Retinal pigment epithelial cell (primary cell): ENCODE data around the gene FAM171A1.

Experiments
- DNase-seq: peaks from one replicate; pipeline ENCODE4 v3.0.0-alpha.2; 2010; ENCODE audit warnings: low read depth
- H3K4me3 ChIP-seq: 2 replicates; pipeline ENCODE4 v1.5.1; 2011; ENCODE audit warnings: mild to moderate bottlenecking, low read length, control low read depth, moderate library complexity
- CTCF ChIP-seq: conservative IDR thresholded peaks from 2 replicates; pipeline ENCODE4 v1.5.1; 2011; ENCODE audit warnings: low read depth, low read length, control low read depth, inconsistent platforms

The FAM171A1 gene

GRCh38 chr10:15181576-15182156 lies 189.4 kb downstream of the FAM171A1 start:
- DNase-seq = no peak
- no peak for TF ChIP-seq CTCF

GRCh38 chr10:15180736-15181135 lies 190.4 kb downstream of the FAM171A1 start:
- no peak overlapping the region for H3K4me3 ChIP-seq
- no peak for TF ChIP-seq CTCF
- DNase-seq = no peak

More at GRCh38 chr10:15181576-15182156, 189.4 kb downstream of the FAM171A1 start:
- H3K4me3 ChIP-seq = no peak overlapping the region

GRCh38 chr10:15176269-15176668 lies 194.8 kb downstream of the FAM171A1 start:
- DNase-seq = no peak
- no peak for TF ChIP-seq CTCF
- no peak overlapping the region for H3K4me3 ChIP-seq

GRCh38 chr10:15175587-15175986 lies 195.5 kb downstream of the FAM171A1 start:
- no peak for DNase-seq
- TF ChIP-seq CTCF = no peak
- H3K4me3 ChIP-seq = no peak overlapping the region

GRCh38 chr10:15172306-15172840 lies 198.7 kb downstream of the FAM171A1 start:
- no peak for TF ChIP-seq CTCF
- DNase-seq = no peak
- H3K4me3 ChIP-seq = no peak overlapping the region

GRCh38 chr10:15169555-15170401 lies 201.3 kb downstream of the FAM171A1 start:
- no peak for DNase-seq
- TF ChIP-seq CTCF = no peak
- no peak overlapping the region for H3K4me3 ChIP-seq
